GM19025 (cell line): Measurements from ENCODE around the gene TSHZ2.

Source experiments
- ATAC-seq: cut with Tn5 transposase; IDR thresholded peaks from one replicate; pipeline ENCODE4 v1.9.1; 2021; ENCODE audit warnings: mild to moderate bottlenecking, low read depth, moderate library complexity; ENCODE audit not compliant: unreplicated experiment

TSHZ2 gene

GRCh38 chr20:53103124-53103523 lies 131.0 kb downstream of the TSHZ2 start:
- no peak for ATAC-seq

- ATAC-seq, result no peak
Measured at GRCh38 chr20:53104884-53105283, 132.7 kb downstream of the TSHZ2 start.

DNA sequence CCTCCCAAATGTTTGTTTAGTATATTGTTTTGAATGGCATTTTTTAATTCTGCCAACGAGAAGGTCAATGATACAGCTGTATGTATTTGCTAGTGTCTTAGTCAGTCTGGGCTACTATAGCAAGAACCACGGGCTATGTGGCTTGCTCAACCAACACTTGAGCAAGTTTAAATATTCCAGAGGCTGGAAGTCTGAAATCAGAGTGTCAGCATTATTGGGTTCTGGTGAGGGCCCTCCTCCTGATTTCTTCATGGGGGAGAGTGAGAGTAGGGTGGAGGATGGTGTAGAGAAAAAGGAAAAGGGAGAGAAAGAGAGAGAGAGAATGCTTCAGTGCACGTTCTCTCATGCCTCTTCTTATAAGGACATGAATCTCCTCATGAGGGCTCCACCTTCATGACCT lies 144.6 kb downstream of the TSHZ2 start:
- ATAC-seq, result no peak

DNA sequence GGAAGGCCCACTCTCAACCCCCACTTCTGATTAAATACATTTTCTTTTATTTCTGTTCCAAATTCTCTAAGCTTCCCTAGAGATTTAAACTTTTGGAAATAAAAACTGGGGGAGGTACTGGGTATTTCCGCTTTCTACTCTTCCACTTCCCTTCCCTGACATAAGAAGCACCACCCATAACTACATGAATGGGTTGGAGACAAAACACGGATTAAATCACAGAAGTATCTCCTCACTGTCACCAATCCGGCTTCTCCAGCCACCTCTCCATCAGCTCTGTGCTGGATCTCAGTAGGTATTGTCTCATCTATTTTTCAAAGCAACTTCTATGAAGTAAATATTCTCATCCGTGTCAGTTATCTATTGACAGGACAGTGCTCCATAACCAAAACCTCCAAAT lies 150.7 kb downstream of the TSHZ2 start:
- ATAC-seq, result no peak

DNA sequence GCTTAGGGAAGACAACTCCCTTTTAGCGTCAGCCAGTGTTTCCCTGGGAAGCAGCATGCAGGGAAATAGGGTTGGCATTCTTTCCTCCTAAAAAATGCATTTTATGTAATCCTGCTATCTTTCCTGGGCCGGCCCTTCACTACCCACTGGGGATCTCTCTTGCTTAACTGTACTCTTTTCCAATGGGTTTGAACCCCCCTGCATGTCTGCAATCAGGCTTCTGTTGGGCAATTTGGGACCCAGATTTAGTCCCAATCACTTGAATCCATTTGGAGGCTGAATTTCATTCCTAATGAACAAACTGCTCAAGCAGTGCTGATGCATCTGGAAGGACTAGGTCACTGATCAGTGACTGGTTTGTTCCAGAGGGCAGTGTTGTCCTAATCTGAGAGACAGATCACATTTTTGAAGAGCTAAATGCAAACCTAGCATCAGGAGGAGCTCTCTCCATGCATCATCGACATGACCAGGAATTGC lies 152.0 kb downstream of the TSHZ2 start:
- no peak for ATAC-seq

GRCh38 chr20:53124803-53125202 lies 152.6 kb downstream of the TSHZ2 start:
- no peak for ATAC-seq

- ATAC-seq, result no peak
Measured at GRCh38 chr20:53126185-53126584, 154.0 kb downstream of the TSHZ2 start.

- no peak for ATAC-seq
Measured at GRCh38 chr20:53127027-53127426, 154.9 kb downstream of the TSHZ2 start.

GRCh38 chr20:53128004-53128403 lies 155.8 kb downstream of the TSHZ2 start:
- ATAC-seq, result no peak

DNA sequence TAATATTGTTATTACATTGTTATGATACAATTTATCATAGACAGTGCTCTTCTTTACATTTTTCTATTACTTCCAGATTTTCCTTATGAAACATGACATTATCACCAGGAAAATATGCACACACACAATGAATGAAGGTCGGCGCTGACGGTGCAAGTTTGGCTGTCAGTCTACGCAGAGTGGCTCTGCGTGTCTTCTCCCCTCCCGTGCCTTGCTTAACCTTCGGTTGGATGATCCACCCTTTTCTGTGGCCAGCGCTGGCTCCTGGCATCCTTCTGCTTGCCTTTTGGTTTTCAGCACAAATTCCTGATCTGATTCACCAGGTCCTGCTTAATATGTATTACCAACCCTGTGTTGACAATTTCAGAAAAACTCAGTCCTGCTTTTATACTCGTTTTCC lies 157.4 kb downstream of the TSHZ2 start:
- ATAC-seq, result no peak

- no peak for ATAC-seq
Measured at GRCh38 chr20:53130795-53131194, 158.6 kb downstream of the TSHZ2 start.

DNA sequence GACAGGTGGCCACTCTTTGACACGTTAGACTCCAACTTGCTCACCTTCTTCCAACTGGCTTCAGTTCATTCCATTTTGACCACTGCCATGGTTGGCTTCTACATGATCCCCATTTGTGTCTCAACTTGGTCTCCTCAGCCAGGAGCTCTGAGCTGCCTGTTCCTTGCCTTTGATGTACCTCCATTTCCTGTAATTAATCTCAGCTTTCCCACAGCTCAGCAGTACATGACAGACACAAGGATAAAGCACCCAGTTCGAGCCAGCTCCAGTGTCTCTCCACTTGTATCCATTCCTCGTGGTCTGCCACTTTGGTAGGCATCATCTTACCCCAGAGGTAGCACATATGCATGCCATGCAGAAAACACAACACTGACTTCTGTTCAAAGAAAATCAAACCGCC lies 161.0 kb downstream of the TSHZ2 start:
- no peak for ATAC-seq

DNA sequence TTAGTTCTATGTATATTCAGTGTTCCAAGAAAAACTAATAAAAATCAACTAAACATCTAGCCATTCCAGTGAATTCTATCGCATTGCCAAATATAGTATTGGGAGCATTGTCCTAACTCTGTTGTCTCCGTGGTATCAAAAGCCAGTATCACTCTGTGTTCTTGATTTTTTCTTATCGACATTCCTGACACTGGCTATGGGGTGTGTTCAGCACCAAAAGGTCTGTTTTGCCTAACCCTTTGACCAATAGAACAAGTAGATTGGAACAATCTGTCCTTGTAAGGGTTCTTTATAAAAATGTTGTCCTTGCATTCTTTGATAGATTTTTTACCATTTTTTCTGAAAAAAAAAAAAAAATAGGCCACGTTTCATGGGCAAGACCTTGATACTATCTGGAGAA lies 161.5 kb downstream of the TSHZ2 start:
- ATAC-seq, result no peak

GRCh38 chr20:53136473-53136872 lies 164.3 kb downstream of the TSHZ2 start:
- ATAC-seq, result no peak

DNA sequence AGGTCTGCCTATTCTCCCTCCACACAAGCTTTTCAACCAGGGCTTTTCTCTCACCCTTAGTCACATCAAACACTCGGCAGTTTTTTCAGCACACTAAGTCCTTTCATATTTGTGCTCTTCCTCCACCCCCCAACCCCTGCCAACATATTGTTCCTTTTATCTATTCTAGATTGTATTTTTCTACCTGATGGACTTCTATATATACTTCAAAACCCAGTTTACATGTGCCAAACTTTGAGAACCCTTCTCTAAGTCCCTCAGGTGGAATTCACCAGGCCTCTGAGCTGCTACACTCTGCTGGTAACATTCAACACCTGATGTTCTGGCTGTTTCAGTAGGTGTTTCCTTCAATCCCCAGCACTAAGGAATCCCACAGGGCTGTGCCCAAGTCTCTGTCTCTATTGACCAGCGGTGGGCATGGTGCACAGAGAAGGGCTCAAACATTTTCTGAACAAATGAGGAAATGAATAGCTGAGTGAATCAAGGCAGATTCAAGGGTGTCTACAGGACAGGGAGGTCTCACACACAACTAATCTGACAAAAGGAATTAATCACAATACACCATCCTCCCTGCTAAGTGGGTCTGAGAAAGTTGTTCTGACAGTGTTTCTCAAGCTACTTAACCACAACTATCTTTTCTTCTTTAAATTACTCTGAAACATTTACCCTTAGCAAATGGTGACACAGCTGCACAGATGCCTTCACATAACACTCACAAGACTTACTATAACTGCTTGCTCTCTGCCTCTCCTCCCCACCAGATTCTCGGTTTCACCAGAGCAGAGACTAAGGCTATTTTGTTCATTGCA lies 166.5 kb downstream of the TSHZ2 start:
- ATAC-seq, result peak; percentile 85

DNA sequence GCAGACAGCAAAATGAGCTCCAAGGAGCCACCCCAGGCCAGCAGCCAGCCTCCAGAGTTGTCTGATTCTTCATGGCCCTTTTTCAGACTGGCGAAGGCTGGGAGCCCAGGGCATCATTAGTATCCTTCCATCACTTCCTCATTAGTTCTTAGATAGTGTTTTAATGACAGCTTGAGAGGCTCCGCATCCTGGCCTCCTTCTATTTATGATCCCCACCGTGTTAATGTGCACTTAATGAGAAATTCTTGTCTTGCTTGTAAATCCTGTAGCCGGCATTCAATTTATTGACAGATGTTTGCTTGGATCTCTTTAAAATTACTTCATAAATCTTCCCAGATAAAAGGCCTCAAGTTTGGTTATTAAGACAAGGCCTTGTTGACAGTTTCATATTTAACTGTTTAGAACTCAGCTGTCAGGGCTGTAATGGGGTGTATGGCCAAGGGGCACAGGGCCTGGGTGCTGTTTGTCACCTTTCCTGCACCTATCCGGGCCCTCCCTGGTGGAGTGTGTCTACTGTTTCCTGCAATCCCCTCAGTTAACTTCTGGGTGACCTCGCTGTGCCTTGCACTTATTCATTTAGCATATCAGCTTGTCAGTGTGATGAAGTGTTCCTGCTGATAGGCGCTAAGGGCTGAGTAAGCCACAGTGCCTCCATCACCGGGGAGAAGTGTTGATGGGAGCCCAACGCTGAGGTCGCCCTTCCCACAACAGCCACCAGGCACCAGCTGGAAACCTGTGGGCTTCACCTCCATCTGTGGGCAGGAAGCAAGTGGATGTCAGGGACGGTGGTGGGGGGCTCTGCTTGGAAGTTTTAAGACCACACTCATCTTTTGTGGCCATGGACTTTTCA lies 169.3 kb downstream of the TSHZ2 start:
- ATAC-seq, result no peak

DNA sequence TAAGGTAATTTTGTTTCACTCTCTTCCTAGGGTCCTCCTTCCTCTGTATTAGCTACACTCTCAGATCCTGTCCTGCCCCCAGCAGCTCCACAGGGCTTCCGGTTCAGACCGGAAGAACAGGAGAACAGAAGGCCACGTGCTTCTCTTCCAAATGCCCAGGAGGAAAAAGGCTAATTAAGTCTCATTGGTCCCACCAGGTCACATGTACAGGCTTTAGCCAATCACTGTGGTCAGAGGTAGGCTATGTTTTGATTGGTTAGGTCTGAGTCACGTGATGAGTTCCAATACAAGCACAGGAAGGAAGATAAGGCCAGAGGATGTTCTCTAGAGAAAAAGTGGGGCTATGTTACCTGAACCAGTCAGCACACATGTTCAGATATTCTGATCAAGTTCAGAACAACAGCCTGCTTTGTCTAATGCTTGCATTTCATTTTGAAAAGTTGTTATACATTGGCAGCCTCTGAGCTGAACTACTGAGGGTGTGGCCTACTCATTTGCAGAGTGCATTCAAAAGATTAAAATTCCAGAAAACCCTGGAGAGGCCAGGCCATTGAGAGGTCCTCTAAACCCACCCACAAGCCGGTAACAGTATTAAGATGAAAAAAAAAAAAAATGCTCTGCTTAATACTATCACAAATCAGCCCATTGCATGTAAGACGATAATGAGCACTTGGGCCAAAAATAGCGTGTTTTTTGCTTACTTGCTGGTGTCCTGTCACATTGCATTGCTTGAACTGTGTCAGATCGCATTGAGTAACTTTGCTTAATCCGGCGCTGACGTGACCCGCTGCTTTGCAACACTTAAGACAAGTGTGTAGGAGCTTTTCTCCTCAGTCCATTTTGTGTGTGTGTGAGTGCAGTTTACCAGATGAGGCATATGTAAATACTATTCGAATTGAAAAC lies 170.3 kb downstream of the TSHZ2 start:
- no peak for ATAC-seq

- ATAC-seq, result no peak
Measured at GRCh38 chr20:53146201-53146891, 174.2 kb downstream of the TSHZ2 start.

GRCh38 chr20:53148771-53149147 lies 176.6 kb downstream of the TSHZ2 start:
- no peak for ATAC-seq
